ENCODE results near the gene ZNF441. TPM values are rescaled to one million over a fixed set of nuclear protein-coding genes. Genes with fewer than 3 reads are reported as not detected.
"Not testable (repeated sequence)": the region's sequence is repeated elsewhere in the genome, so short reads cannot be mapped to it uniquely, and the experiment has no call there.

The ZNF441 gene
- total RNA-seq, 1 donor from 2014 or later, result 10.6 TPM

DNA sequence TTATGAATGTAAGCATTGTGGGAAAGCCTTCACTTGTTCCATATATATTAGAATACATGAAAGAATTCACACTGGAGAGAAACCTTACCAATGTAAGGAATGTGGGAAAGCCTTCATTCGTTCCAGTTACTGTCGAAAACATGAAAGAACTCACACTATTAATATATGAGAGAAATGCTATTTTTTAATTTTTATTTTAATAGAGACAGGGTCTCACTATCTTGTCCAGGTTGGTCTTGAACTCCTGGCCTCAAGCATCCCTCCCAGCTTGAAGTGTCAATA is 40.2 kb downstream of the ZNF441 start:
- Mint-ChIP-seq H3K9me3 (ENCODE audit: unreplicated experiment) (peaks cover 26% of the 10 kb centered on the region), H3K27ac (ENCODE audit: unreplicated experiment) (no peak overlapping the region), H3K4me1 (ENCODE audit: low read depth, unreplicated experiment) (no peaks in the 10 kb centered on the region), H3K4me3 (ENCODE audit: unreplicated experiment) (no peak overlapping the region), H3K36me3 (ENCODE audit: unreplicated experiment) (peaks cover 81% of the 10 kb centered on the region), H3K27me3 (ENCODE audit: unreplicated experiment) (peaks cover 6% of the 10 kb centered on the region)
- no peak for DNase-seq
- TF ChIP-seq, protein P1, sequence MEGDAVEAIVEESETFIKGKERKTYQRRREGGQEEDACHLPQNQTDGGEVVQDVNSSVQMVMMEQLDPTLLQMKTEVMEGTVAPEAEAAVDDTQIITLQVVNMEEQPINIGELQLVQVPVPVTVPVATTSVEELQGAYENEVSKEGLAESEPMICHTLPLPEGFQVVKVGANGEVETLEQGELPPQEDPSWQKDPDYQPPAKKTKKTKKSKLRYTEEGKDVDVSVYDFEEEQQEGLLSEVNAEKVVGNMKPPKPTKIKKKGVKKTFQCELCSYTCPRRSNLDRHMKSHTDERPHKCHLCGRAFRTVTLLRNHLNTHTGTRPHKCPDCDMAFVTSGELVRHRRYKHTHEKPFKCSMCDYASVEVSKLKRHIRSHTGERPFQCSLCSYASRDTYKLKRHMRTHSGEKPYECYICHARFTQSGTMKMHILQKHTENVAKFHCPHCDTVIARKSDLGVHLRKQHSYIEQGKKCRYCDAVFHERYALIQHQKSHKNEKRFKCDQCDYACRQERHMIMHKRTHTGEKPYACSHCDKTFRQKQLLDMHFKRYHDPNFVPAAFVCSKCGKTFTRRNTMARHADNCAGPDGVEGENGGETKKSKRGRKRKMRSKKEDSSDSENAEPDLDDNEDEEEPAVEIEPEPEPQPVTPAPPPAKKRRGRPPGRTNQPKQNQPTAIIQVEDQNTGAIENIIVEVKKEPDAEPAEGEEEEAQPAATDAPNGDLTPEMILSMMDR (IDR thresholded peaks at IDR 0.05; ENCODE audit: partially characterized antibody, unreplicated experiment), result no peak

DNA sequence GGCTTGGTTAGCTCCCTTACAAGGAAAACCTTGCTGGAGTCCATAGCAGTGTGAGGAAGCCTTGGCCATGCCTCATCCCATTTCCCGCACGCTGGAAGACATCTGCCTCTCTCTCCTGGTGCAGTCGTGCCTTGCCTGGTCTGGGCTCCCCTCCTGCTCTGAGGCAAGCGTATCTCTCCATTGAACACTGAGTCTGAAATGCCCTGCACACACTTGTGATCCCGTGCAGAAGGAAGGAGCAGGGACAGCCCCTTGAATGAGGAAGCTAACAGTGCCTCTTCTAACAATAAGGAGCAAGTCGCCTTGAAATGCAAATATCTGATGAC is 46.9 kb downstream of the ZNF441 start:
- peaks cover 5% of the 10 kb centered on the region for H3K4me1 Mint-ChIP-seq (ENCODE audit: low read depth, unreplicated experiment)
- peaks cover 15% of the 10 kb centered on the region for H3K9me3 Mint-ChIP-seq (ENCODE audit: unreplicated experiment)
- TF ChIP-seq, protein P1 (IDR thresholded peaks at IDR 0.05; ENCODE audit: partially characterized antibody, unreplicated experiment), result no peak
- H3K4me3 Mint-ChIP-seq (ENCODE audit: unreplicated experiment), result peak overlapping the region; percentile 86
- H3K27ac Mint-ChIP-seq (ENCODE audit: unreplicated experiment), result peak overlapping the region; percentile 85
- no peak for DNase-seq
- H3K36me3 Mint-ChIP-seq (ENCODE audit: unreplicated experiment), result peaks cover 33% of the 10 kb centered on the region
- H3K27me3 Mint-ChIP-seq (ENCODE audit: unreplicated experiment), result peaks cover 2% of the 10 kb centered on the region

DNA sequence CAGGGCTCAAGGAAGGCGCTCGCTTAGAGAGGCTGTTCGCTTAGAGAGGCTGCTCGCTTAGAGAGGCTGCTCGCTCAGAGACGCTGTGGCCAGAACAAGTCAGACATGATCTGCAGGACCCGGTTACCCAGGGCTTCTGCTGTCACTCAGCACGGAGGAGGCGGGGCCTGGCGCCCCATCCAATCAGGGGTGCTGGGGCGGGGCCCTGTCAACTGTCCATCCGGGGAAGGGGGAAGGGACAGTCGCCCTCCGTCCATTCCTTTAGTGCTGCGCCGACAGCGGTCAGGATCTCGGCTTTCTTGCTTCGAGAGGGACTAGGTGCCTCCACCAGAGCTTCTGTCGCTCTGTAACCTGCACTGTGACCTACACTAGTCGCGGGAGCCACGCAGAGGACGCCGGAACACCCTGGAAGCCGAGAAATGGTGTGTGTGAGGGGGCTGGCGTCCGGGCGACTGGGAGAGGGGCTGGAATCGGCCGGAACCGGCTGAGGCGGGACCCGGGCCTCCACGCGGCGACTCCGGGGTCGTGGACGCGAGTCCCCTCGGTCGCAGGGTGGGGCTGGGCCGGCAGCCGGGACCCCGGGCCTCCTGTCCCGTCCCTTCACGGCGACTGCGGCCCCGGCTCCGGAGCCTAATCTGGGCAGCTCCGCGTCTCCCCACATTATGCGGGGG is 47.4 kb downstream of the ZNF441 start, which contains the start of gene ZNF440:
Gene ZNF440 (plus strand): TSS at position 245 of the 671 bp plus-strand sequence. CDS start 175 bp downstream, at position 420.
- TF ChIP-seq, protein P1 (IDR thresholded peaks at IDR 0.05; ENCODE audit: partially characterized antibody, unreplicated experiment), result no peak
- H3K9me3 Mint-ChIP-seq (ENCODE audit: unreplicated experiment), result peaks cover 11% of the 10 kb centered on the region
- H3K27ac Mint-ChIP-seq (ENCODE audit: unreplicated experiment), result peak within 1 kb of the TSS; percentile 85
- peaks cover 5% of the 10 kb centered on the region for H3K4me1 Mint-ChIP-seq (ENCODE audit: low read depth, unreplicated experiment)
- peak; percentile 98 for DNase-seq
- H3K27me3 Mint-ChIP-seq (ENCODE audit: unreplicated experiment), result peaks cover 2% of the 10 kb centered on the region
- H3K36me3 Mint-ChIP-seq (ENCODE audit: unreplicated experiment), result peaks cover 30% of the 10 kb centered on the region
- H3K4me3 Mint-ChIP-seq (ENCODE audit: unreplicated experiment), result peak within 1 kb of the TSS; percentile 88

DNA sequence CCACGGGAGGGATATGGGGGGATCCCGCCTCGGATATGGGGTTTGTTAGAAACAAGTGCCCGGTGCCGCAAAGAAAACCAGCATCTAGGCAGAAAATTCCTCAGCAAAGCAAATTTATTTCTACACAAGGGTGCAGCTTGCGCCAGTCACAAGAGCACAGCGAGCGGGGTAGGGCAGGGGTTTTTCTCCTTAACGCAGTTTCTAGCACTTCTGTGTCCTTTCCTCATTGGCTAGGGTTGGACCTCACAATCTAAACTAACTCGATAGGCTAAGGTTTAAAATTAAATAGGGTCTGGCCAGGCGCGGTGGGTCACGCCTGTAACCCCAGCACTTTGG is 47.9 kb downstream of the ZNF441 start:
- TF ChIP-seq, protein P1 (IDR thresholded peaks at IDR 0.05; ENCODE audit: partially characterized antibody, unreplicated experiment), result no peak
- Mint-ChIP-seq H3K4me3 (ENCODE audit: unreplicated experiment) (peak overlapping the region; percentile 88), H3K36me3 (ENCODE audit: unreplicated experiment) (peaks cover 27% of the 10 kb centered on the region), H3K4me1 (ENCODE audit: low read depth, unreplicated experiment) (peaks cover 5% of the 10 kb centered on the region), H3K27ac (ENCODE audit: unreplicated experiment) (peak overlapping the region; percentile 33), H3K27me3 (ENCODE audit: unreplicated experiment) (peaks cover 2% of the 10 kb centered on the region), H3K9me3 (ENCODE audit: unreplicated experiment) (peaks cover 9% of the 10 kb centered on the region)
- DNase-seq, result no peak

DNA sequence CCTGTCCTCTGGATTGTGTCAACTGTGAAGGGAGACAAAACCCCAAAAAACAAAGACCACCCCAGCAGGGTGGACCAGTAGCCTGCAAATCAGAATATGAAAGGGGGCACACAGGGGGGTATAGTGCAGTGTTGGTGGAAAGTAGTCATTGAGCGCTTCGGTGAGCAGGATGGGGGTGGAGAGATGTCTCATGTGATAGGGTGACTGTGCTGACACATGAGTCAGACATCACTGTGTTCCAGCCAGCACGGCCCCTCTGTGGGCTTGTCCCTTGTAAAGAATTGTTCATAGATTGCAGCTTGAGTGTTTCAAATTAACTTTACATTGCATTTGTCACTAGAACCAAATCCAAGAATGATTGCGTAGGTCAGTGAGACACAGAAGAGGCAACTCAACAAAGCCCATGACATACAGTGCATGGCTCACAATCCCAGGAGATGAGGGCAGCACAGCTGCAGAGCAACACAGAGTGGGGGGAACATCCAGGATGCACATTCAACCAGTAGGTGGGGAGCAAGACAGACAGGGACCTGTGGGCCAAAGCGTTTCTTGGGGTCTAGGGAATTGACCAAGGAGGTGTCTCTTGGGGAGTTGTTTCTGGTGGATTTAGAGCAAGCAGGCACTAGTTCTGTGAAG is 54.8 kb downstream of the ZNF441 start:
- Mint-ChIP-seq H3K4me1 (ENCODE audit: low read depth, unreplicated experiment) (no peaks in the 10 kb centered on the region), H3K4me3 (ENCODE audit: unreplicated experiment) (no peak overlapping the region), H3K27me3 (ENCODE audit: unreplicated experiment) (peaks cover 2% of the 10 kb centered on the region), H3K36me3 (ENCODE audit: unreplicated experiment) (peaks cover 28% of the 10 kb centered on the region), H3K9me3 (ENCODE audit: unreplicated experiment) (peaks cover 3% of the 10 kb centered on the region), H3K27ac (ENCODE audit: unreplicated experiment) (no peak overlapping the region)
- DNase-seq, result no peak
- TF ChIP-seq, protein P1 (IDR thresholded peaks at IDR 0.05; ENCODE audit: partially characterized antibody, unreplicated experiment), result no peak

DNA sequence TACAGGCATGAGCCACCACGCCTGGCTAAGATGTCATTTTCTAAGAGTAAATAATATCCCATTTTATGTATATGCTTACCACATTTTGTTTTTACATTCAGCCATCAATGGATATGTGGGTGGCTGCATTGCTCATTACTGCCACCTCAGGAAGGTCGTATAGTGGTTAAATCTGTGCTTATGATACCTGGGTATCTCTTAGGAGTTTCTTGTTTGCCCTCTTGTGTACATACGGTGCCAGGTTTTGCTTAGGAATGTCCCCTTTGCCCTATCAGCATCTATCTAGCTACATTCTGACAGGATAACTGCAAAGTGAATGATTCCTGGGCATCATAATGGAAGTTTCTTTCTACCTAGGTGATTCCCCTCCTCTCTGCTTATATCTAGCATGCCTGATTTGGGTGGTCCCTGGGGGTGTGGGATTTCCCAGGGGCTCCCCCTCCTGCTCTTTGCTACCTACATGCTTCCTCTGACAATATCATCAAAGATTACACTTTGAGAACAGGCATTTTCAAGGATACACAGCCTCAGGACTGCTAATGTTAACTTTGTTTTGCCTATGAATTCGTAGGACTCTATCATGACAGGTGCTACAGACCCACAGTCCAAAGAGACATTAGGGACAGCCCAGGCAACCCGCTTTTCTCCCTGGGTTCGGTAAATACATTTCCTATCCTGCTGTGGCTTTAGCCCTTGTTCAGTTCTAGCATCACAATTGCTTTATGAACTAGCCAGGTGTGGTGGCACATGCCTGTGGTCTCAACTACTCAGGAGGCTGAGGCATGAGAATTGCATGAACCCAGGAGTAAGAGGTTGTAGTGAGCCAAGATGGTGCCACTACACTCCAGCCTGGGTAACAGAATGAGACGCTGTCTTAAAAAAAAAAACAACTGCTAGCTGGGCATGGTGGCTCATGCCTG is 62.4 kb downstream of the ZNF441 start:
- not testable (repeated sequence) for H3K4me1 Mint-ChIP-seq (ENCODE audit: low read depth, unreplicated experiment); H3K27me3 Mint-ChIP-seq (ENCODE audit: unreplicated experiment); H3K4me3 Mint-ChIP-seq (ENCODE audit: unreplicated experiment); H3K27ac Mint-ChIP-seq (ENCODE audit: unreplicated experiment); DNase-seq
- Mint-ChIP-seq H3K36me3 (ENCODE audit: unreplicated experiment) (peaks cover 60% of the 10 kb centered on the region), H3K9me3 (ENCODE audit: unreplicated experiment) (peaks cover 12% of the 10 kb centered on the region)
